ENCODE data around the gene ACTG2. TPM values are rescaled to one million over a fixed set of nuclear protein-coding genes. Genes with fewer than 3 reads are reported as not detected.
A peak's percentile ranks its signal among the peaks of the same experiment; 100 is the strongest.
"Not testable (repeated sequence)": the region's sequence is repeated elsewhere in the genome, so short reads cannot be mapped to it uniquely, and the experiment has no call there.

ACTG2 gene
- total RNA-seq, 1 experiment from 2014 or later: 0.23 TPM

- H3K27me3 ChIP-seq (ENCODE audit: control insufficient read depth, insufficient read depth, low read length): no peaks in the 10 kb centered on the region
- no peak for DNase-seq (ENCODE audit: low read depth, low spot score)
- H3K27ac ChIP-seq (ENCODE audit: low read length): no peak overlapping the region
- ChIA-PET POLR2A (no interaction called here), CTCF (no interaction called here)
- TF ChIP-seq TCF7L2 (IDR thresholded peaks at IDR 0.05; ENCODE audit: low read depth, low read length) (no peak), SIN3A (IDR thresholded peaks at IDR 0.05; ENCODE audit: borderline replicate concordance, insufficient read depth, low read depth, low read length) (no peak), POLR2AphosphoS5 (IDR thresholded peaks at IDR 0.05; ENCODE audit: low read depth, low read length) (no peak)
- TF ChIP-seq, protein P1, sequence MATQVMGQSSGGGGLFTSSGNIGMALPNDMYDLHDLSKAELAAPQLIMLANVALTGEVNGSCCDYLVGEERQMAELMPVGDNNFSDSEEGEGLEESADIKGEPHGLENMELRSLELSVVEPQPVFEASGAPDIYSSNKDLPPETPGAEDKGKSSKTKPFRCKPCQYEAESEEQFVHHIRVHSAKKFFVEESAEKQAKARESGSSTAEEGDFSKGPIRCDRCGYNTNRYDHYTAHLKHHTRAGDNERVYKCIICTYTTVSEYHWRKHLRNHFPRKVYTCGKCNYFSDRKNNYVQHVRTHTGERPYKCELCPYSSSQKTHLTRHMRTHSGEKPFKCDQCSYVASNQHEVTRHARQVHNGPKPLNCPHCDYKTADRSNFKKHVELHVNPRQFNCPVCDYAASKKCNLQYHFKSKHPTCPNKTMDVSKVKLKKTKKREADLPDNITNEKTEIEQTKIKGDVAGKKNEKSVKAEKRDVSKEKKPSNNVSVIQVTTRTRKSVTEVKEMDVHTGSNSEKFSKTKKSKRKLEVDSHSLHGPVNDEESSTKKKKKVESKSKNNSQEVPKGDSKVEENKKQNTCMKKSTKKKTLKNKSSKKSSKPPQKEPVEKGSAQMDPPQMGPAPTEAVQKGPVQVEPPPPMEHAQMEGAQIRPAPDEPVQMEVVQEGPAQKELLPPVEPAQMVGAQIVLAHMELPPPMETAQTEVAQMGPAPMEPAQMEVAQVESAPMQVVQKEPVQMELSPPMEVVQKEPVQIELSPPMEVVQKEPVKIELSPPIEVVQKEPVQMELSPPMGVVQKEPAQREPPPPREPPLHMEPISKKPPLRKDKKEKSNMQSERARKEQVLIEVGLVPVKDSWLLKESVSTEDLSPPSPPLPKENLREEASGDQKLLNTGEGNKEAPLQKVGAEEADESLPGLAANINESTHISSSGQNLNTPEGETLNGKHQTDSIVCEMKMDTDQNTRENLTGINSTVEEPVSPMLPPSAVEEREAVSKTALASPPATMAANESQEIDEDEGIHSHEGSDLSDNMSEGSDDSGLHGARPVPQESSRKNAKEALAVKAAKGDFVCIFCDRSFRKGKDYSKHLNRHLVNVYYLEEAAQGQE (IDR thresholded peaks at IDR 0.05; ENCODE audit: insufficient read depth in 1 of 2, low read depth in 2 of 2, low read length in 1 of 2): no peak
- TF ChIP-seq, protein P2, sequence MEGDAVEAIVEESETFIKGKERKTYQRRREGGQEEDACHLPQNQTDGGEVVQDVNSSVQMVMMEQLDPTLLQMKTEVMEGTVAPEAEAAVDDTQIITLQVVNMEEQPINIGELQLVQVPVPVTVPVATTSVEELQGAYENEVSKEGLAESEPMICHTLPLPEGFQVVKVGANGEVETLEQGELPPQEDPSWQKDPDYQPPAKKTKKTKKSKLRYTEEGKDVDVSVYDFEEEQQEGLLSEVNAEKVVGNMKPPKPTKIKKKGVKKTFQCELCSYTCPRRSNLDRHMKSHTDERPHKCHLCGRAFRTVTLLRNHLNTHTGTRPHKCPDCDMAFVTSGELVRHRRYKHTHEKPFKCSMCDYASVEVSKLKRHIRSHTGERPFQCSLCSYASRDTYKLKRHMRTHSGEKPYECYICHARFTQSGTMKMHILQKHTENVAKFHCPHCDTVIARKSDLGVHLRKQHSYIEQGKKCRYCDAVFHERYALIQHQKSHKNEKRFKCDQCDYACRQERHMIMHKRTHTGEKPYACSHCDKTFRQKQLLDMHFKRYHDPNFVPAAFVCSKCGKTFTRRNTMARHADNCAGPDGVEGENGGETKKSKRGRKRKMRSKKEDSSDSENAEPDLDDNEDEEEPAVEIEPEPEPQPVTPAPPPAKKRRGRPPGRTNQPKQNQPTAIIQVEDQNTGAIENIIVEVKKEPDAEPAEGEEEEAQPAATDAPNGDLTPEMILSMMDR (IDR thresholded peaks at IDR 0.05): no peak
- H3K4me3 ChIP-seq (ENCODE audit: low read depth in 2 of 2, low read length in 2 of 2): no peak overlapping the region
- H3K36me3 ChIP-seq (ENCODE audit: control insufficient read depth, insufficient read depth, low read length): no peaks in the 10 kb centered on the region
- no peaks in the 10 kb centered on the region for H3K4me1 ChIP-seq (ENCODE audit: control insufficient read depth, insufficient read depth, low read length)
- intact Hi-C loops (cut with micrococcal nuclease; ENCODE audit: unreplicated experiment): no loop called here
- no peaks in the 10 kb centered on the region for H3K9me3 ChIP-seq (ENCODE audit: control insufficient read depth, insufficient read depth, low read depth, low read length)
- BruUV-seq (replicated peaks): no TSS peak
- ATAC-seq: no peak
- in situ Hi-C loops (cut with HindIII; ENCODE audit: low pct_unique_long_range_greater_than_20kb, low sequenced_read_pairs): no loop called here
These were observed 22.7 kb upstream of the ACTG2 start for GRCh38 chr2:73870084-73870483.

DNA sequence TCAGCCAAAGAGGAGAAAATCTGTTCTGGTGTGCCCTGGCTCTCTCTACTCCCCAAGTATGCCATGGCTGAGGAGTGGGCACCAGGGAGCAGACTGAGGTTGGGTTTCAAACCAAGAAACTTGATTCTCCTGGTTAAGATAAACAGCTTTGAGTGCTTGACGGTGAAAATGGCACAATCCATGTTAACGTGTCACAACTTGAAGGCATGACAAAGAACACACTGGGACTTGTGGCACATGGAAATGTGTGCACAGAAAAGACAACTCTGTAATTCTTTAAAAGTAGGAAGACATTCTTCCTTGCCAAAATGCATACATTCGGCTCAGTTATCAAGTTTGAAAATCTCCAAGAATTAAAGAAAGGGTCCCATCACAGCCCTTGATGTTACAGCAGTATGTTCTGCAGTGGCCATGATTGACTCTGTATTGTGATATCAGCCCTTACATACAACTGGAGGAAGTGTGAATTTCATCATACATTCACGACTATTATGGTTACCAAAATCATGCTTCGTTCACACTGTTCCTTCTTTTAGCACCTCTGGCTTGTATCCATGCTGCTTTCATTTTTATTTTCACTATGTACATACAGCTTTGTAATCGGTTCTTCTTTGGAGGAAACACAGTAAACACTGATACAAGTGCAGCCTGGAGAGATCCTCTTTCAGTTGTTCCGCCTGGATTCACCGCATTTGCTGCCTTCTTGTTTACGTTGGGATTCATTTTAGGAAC, 15.6 kb upstream of the ACTG2 start:
- peak overlapping the region in 1 of 2 experiments; percentile 15; a peak in 1 of 4 replicates for H3K4me3 ChIP-seq (ENCODE audit: low read depth in 2 of 2, low read length in 2 of 2)
- no peaks in the 10 kb centered on the region for H3K27me3 ChIP-seq (ENCODE audit: control insufficient read depth, insufficient read depth, low read length)
- H3K9me3 ChIP-seq (ENCODE audit: control insufficient read depth, insufficient read depth, low read depth, low read length): no peaks in the 10 kb centered on the region
- H3K36me3 ChIP-seq (ENCODE audit: control insufficient read depth, insufficient read depth, low read length): no peaks in the 10 kb centered on the region
- ChIA-PET CTCF (no interaction called here), POLR2A (interaction anchor here (0.6 kb wide), 1 partner anchor 34 kb away, joined by 5 read pairs; no protein-coding TSS in a partner anchor)
- no peaks in the 10 kb centered on the region for H3K4me1 ChIP-seq (ENCODE audit: control insufficient read depth, insufficient read depth, low read length)
- H3K27ac ChIP-seq (ENCODE audit: low read length): no peak overlapping the region
- BruUV-seq (replicated peaks): no TSS peak
- intact Hi-C loops (cut with micrococcal nuclease; ENCODE audit: unreplicated experiment): no loop called here
- ATAC-seq (no peak), DNase-seq (ENCODE audit: low read depth, low spot score) (no peak)
- TF ChIP-seq, protein P1 (IDR thresholded peaks at IDR 0.05; ENCODE audit: insufficient read depth in 1 of 2, low read depth in 2 of 2, low read length in 1 of 2): no peak
- in situ Hi-C loops (cut with HindIII; ENCODE audit: low pct_unique_long_range_greater_than_20kb, low sequenced_read_pairs): no loop called here

- H3K4me1 ChIP-seq (ENCODE audit: control insufficient read depth, insufficient read depth, low read length); BruUV-seq (replicated peaks); H3K4me3 ChIP-seq (ENCODE audit: low read depth in 2 of 2, low read length in 2 of 2); H3K27ac ChIP-seq (ENCODE audit: low read length); DNase-seq (ENCODE audit: low read depth, low spot score); H3K9me3 ChIP-seq (ENCODE audit: control insufficient read depth, insufficient read depth, low read depth, low read length); H3K36me3 ChIP-seq (ENCODE audit: control insufficient read depth, insufficient read depth, low read length); intact Hi-C loops (cut with micrococcal nuclease; ENCODE audit: unreplicated experiment); H3K27me3 ChIP-seq (ENCODE audit: control insufficient read depth, insufficient read depth, low read length); CTCF ChIA-PET; in situ Hi-C loops (cut with HindIII; ENCODE audit: low pct_unique_long_range_greater_than_20kb, low sequenced_read_pairs); ATAC-seq: not testable (repeated sequence)
- POLR2A ChIA-PET: interaction anchor here (0.6 kb wide), 1 partner anchor 35 kb away, joined by 5 read pairs; no protein-coding TSS in a partner anchor
These were observed 14.8 kb upstream of the ACTG2 start for GRCh38 chr2:73877984-73878383.

Data from Panc1 (cell line).